Activated CD4-positive, alpha-beta T cell treated with anti-CD3 and anti-CD28 coated beads for 4 hours (primary cell): Measurements from ENCODE around the gene ZSCAN30.
"Not testable (repeated sequence)": the region's sequence is repeated elsewhere in the genome, so short reads cannot be mapped to it uniquely, and the experiment has no call there.

ENCODE experiments used
- DNase-seq, 2 donors: peaks; one replicate each; pipeline ENCODE4 v3.0.0-alpha.2; 2020

Gene ZSCAN30

DNA sequence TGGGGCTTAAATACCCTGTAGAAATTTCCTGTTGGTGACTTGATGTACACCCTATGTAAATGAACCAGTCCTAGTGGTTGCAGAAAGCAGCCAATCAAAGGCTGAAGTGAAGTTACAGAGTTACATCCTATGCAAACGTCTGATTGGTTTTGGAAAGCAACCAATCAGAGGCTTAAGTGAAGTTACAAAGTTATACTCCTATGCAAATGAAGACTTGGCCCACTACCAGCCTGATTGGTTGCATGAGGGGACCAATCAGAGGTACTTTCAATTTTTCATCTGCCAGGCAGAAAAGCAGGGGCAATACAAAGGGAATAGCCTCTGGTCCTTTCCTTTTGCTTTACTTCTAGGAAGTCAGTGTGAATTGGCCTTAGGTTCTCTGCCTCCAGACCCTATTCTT, 62.8 kb downstream of the ZSCAN30 start:
- no peak for DNase-seq

DNA sequence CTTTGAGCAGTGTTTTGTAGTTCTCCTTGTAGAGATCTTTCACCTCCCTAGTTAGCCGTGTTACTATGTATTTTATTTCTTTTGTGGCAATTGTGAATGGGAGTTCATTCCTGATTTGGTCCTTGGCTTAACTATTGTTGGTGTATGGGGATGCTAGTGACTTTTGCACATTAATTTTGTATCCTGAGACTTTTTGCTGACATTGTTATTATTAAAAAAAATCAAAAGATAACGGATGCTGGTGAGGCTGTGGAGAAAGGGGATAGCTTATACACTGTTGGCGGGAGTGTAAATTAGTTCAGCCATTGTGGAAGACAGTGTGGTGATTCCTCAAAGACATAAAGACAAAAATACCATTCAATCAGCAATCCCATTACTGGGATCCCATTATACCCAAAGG, 66.2 kb downstream of the ZSCAN30 start:
- DNase-seq, result no peak

DNA sequence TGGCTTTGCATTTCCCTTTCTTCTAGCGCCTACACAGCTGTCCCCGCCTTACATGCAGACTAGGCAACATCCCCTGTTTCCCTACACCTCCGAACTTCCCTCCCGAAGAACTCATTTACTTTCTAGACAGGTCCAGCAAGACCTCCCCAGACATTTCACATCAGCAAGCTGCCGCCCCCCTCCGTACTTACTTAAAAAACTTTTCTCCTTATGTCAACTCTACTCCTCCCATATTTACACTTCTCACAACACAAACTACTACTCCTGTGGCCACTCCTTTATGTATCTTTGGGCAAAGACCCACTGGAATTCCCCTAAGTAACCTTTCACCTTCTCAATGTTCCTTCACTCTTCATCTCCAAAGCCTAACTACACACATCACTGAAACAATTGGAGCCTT, 69.6 kb downstream of the ZSCAN30 start:
- no peak for DNase-seq

DNA sequence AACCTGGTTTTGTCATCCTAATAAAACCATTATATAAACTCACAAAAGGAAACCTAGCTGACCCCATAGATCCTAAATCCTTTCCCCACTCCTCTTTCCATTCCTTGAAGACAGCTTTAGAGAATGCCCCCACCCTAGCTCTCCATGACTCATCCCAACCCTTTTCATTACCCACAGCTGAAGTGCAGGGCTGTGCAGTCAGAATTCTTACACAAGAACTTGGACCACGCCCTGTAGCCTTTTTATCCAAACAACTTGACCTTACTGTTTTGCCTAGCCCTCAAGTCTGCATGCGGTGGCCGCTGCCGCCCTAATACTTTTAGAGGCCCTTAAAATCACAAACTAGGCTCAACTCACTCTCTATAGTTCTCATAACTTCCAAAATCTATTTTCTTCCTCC, 70.7 kb downstream of the ZSCAN30 start:
- DNase-seq, result not testable (repeated sequence)

DNA sequence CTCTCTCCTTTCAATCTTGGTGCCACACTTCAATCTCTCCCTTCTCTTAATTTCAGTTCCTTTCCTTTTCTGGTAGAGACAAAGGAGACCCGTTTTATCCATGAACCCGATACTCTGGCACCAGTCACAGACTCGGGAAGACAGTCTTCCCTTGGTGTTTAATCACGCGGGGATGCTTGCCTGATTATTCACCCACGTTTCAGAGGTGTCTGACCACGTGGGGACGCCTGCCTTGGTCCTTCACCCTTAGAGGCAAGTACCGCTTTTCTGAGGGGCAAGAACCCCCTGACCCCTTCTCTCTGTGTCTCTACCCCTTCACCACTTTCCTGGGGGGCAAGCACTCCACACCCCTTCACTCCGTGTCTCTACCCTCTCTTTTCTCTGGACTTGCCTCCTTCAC, 73.4 kb downstream of the ZSCAN30 start:
- not testable (repeated sequence) for DNase-seq

DNA sequence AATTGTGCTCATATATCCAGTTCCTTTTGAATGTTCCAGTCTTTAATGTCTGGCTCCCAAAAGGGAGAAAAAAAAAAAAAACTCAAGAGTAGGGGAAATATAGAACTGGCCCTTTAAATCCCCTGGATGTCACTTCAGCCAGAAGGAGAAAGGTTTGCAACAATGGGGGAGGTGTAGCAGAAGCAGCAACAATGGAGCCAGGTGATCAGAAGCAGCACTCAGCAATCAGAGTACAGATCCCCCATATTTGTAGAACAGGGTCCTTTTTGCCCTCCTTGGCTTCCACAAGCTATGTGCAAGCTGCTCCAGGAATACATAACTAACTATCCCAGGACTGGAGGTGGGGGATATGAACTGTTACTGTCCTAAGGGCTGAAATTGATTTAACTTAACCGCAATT, 75.0 kb downstream of the ZSCAN30 start:
- no peak for DNase-seq

DNA sequence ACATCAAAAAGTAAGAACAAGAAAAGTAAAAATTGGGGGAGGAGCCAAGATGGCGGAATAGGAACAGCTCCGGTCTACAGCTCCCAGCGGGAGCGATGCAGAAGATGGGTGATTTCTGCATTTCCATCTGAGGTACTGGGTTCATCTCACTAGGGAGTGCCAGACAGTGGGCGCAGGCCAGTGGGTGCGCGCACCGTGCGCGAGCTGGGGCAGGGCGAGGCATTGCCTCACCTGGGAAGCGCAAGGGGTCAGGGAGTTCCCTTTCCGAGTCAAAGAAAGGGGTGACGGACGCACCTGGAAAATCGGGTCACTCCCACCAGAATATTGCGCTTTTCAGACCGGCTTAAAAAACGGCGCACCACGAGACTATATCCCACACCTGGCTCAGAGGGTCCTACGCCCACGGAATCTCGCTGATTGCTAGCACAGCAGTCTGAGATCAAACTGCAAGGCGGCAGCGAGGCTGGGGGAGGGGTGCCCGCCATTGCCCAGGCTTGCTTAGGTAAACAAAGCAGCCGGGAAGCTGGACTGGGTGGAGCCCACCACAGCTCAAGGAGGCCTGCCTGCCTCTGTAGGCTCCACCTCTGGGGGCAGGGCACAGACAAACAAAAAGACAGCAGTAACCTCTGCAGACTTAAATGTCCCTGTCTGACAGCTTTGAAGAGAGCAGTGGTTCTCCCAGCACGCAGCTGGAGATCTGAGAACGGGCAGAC, 84.1 kb downstream of the ZSCAN30 start:
- not testable (repeated sequence) for DNase-seq

DNA sequence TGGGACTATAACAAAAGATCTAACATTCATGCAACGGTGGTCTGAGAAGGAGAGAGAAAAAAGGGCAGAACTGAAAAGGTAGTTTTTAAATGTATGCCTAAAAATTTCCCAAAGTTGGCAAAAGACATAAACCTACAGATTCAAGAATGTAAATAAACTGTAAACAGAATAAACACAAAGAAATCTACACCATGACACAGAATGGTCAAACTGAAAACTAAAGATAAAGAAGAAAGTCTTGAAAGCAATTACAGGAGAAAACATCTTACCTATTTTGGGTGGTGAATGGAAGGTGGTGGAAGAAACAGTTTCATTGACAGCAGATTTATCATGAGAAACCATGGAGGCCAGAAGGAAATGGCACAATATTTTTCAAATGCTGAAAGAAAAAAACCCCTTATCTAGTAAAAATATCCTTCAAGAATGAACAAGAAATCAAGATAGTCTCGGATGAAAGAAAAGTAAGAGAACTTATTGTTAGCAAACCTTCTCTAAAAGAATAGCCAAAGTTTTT, 84.8 kb downstream of the ZSCAN30 start:
- DNase-seq, result no peak

DNA sequence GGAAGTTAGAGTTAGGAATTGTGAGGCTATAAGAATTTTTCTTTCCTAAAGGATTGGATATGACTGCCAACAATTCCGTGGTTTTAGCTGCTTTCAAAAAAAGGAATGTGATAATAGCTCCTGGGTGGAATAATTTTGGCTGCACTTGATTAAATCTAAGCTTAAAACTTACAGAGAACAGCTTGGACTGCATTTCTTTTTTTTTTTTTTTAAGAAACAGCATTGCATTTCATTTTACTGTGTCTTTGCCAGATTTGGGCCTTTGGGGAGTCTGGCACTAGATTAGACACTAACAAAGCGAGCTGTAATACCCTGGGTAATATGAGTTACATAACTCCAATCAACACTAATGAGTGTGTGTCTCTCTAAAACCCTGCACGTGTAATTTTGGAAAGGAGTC, 87.0 kb downstream of the ZSCAN30 start:
- DNase-seq, result no peak

DNA sequence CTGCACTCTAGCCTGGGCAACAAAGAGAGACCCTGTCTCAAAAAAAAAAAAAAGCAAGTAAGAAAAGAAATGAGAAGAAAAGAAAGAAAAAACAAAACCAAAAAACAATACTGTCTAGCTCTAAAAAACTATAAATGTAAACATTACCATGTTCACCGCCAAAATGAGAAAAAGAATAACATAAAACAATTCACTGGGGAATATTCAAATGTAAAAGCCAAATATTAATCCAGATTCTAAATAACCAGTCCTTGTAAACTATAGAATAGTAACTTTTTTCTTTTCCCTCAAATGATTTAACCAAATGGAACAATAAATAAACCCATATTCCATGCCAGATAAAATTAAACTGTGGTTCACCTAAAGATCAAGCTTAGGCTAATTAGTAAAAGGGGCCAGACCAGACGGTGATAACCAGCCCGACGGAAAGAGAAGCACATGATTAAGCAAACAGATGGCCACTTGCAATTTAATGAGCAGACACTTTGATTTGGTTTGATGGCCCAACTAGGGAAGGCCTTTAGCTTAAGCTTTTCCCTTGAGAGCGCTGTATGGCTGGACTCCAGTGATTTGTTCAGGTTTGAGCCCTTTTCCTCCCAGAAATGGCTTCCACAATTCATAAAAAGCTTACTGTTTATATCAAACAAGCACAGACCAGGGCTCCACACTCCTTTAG, 88.6 kb downstream of the ZSCAN30 start:
- DNase-seq, result no peak
